ENCODE measurements around the gene PDAP1. TPM values are rescaled to one million over a fixed set of nuclear protein-coding genes. Genes with fewer than 3 reads are reported as not detected.

Gene PDAP1
- total and polyA plus RNA-seq, 2 of the 13 experiments (the other 11 are each of a cell fraction or from before 2014, with no cell fraction given), result 13.0 to 100 TPM

DNA sequence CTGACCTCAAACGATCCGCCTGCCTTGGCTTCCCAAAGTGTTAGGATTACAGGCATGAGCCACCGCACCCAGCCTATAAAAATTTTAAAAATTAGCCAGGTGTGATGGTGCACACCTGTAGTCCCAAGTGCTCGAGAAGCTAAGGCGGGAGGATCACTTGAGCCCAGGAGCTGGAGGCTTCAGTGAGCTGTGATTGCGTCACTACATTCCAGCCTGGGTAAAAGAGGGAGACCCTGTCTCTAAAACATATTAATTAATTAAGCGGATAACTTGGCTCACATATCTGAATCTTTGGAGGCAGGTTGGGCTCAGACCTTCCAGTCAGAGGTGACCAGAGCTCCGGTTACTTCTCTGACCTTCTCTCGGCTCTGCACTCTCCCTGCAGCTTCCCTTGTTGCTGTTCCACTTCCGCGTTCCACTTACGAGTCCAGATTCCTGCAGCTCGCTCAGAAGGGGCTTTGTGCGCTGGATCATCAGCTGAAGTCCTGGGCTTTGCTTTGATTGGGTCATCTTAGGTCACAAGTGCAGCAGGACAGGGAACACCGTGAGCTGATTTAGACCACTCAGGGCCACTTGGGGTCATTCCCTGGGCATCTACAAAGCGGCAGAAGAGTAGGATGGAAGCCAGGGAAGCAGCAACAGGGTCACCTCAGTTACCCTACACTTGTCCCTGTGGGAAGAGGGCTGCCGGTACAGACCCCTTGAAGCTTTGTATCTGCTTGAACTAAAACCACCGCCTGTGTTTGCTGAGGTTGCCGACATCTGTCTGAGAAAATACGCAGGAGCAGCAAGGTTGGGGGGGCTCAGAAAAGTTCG is 35.9 kb downstream of the PDAP1 start (continued):
- TF ChIP-seq, protein P1, sequence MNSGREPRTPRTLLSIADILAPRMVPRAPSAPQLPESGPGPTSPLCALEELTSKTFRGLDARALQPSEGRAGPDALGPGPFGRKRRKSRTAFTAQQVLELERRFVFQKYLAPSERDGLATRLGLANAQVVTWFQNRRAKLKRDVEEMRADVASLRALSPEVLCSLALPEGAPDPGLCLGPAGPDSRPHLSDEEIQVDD (CRISPR knock-in tag; IDR thresholded peaks at IDR 0.05; ENCODE audit: borderline replicate concordance), result no peak
- peak; percentile 67; the same call in 1 of the 2 replicates for TF ChIP-seq SMAD3 (CRISPR knock-in tag; IDR thresholded peaks at IDR 0.05)
- TF ChIP-seq ZNF761 (CRISPR knock-in tag; conservative IDR thresholded peaks at IDR 0.05), result peak; percentile 74; the same call in 1 of the 2 replicates
- TF ChIP-seq ASH2L (IDR thresholded peaks at IDR 0.05; ENCODE audit: insufficient read length, low read depth, low read length), result peak; percentile 44
- TF ChIP-seq NR1H2 (CRISPR knock-in tag; IDR thresholded peaks at IDR 0.05; ENCODE audit: borderline replicate concordance, low read depth), result peak; percentile 78; the same call in 1 of the 2 replicates
- TF ChIP-seq, protein P2, sequence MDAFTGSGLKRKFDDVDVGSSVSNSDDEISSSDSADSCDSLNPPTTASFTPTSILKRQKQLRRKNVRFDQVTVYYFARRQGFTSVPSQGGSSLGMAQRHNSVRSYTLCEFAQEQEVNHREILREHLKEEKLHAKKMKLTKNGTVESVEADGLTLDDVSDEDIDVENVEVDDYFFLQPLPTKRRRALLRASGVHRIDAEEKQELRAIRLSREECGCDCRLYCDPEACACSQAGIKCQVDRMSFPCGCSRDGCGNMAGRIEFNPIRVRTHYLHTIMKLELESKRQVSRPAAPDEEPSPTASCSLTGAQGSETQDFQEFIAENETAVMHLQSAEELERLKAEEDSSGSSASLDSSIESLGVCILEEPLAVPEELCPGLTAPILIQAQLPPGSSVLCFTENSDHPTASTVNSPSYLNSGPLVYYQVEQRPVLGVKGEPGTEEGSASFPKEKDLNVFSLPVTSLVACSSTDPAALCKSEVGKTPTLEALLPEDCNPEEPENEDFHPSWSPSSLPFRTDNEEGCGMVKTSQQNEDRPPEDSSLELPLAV (CRISPR knock-in tag; conservative IDR thresholded peaks at IDR 0.05; ENCODE audit: low read depth), result no peak
- peak; percentile 78 for TF ChIP-seq PHF20 (CRISPR knock-in tag; IDR thresholded peaks at IDR 0.05)
- TF ChIP-seq RNF2 (conservative IDR thresholded peaks at IDR 0.05; ENCODE audit: low read depth), result no peak
- TF ChIP-seq, protein P3, sequence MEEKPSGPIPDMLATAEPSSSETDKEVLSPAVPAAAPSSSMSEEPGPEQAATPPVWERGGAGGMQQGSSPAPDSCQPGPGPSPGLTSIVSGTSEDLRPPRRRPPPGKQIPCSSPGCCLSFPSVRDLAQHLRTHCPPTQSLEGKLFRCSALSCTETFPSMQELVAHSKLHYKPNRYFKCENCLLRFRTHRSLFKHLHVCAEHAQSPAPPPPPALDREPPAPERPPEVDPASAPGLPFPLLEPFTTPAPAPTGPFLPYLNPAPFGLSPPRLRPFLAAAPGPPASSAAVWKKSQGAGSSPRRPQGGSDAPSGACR (CRISPR knock-in tag; IDR thresholded peaks at IDR 0.05), result peak; percentile 65; the same call in 1 of the 2 replicates
- TF ChIP-seq, protein P4, sequence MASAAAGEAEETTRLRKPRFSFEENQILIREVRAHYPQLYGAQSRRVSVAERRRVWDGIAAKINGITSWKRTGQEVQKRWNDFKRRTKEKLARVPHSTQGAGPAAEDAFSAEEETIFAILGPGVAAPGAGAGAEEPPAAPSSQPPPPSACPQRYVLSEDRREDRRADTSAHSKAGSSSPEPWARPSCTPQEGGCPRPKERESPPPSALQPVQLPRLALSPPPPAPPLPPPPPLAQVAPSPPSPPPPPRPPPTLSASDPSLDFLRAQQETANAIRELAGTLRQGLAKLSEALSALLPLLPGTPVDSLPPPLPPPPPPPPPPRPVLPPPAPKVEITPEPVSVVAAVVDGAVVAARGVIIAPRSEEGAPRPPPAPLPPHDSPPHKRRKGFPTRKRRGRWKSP (CRISPR knock-in tag; IDR thresholded peaks at IDR 0.05), result no peak
- no peak for TF ChIP-seq ZNF816 (CRISPR knock-in tag; IDR thresholded peaks at IDR 0.05; ENCODE audit: borderline replicate concordance)
- TF ChIP-seq, protein P5, sequence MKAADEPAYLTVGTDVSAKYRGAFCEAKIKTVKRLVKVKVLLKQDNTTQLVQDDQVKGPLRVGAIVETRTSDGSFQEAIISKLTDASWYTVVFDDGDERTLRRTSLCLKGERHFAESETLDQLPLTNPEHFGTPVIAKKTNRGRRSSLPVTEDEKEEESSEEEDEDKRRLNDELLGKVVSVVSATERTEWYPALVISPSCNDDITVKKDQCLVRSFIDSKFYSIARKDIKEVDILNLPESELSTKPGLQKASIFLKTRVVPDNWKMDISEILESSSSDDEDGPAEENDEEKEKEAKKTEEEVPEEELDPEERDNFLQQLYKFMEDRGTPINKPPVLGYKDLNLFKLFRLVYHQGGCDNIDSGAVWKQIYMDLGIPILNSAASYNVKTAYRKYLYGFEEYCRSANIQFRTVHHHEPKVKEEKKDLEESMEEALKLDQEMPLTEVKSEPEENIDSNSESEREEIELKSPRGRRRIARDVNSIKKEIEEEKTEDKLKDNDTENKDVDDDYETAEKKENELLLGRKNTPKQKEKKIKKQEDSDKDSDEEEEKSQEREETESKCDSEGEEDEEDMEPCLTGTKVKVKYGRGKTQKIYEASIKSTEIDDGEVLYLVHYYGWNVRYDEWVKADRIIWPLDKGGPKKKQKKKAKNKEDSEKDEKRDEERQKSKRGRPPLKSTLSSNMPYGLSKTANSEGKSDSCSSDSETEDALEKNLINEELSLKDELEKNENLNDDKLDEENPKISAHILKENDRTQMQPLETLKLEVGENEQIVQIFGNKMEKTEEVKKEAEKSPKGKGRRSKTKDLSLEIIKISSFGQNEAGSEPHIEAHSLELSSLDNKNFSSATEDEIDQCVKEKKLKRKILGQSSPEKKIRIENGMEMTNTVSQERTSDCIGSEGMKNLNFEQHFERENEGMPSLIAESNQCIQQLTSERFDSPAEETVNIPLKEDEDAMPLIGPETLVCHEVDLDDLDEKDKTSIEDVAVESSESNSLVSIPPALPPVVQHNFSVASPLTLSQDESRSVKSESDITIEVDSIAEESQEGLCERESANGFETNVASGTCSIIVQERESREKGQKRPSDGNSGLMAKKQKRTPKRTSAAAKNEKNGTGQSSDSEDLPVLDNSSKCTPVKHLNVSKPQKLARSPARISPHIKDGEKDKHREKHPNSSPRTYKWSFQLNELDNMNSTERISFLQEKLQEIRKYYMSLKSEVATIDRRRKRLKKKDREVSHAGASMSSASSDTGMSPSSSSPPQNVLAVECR (CRISPR knock-in tag; IDR thresholded peaks at IDR 0.05; ENCODE audit: borderline replicate concordance), result peak; percentile 91
- TF ChIP-seq ZNF614 (CRISPR knock-in tag; IDR thresholded peaks at IDR 0.05; ENCODE audit: borderline replicate concordance), result peak; percentile 85
- no peak for TF ChIP-seq ZBTB20 (CRISPR knock-in tag; IDR thresholded peaks at IDR 0.05; ENCODE audit: borderline replicate concordance, low read depth)
- TF ChIP-seq, protein P6, sequence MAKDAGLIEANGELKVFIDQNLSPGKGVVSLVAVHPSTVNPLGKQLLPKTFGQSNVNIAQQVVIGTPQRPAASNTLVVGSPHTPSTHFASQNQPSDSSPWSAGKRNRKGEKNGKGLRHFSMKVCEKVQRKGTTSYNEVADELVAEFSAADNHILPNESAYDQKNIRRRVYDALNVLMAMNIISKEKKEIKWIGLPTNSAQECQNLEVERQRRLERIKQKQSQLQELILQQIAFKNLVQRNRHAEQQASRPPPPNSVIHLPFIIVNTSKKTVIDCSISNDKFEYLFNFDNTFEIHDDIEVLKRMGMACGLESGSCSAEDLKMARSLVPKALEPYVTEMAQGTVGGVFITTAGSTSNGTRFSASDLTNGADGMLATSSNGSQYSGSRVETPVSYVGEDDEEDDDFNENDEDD (CRISPR knock-in tag; IDR thresholded peaks at IDR 0.05; ENCODE audit: borderline replicate concordance), result peak; percentile 37; the same call in 1 of the 2 replicates
- TF ChIP-seq SP5 (CRISPR knock-in tag; IDR thresholded peaks at IDR 0.05; ENCODE audit: borderline replicate concordance, low read depth), result peak; percentile 26; the same call in 1 of the 2 replicates
- TF ChIP-seq CCAR2 (optimal IDR thresholded peaks at IDR 0.05; ENCODE audit: low read depth, low read length), result peak; percentile 23
- no peak for TF ChIP-seq NFRKB (IDR thresholded peaks at IDR 0.05)
- TF ChIP-seq MED1 (CRISPR knock-in tag; IDR thresholded peaks at IDR 0.05), result peak; percentile 75
